ENCODE measurements around the gene UPK1B.
"Not testable (repeated sequence)": the region's sequence is repeated elsewhere in the genome, so short reads cannot be mapped to it uniquely, and the experiment has no call there.

The UPK1B gene

DNA sequence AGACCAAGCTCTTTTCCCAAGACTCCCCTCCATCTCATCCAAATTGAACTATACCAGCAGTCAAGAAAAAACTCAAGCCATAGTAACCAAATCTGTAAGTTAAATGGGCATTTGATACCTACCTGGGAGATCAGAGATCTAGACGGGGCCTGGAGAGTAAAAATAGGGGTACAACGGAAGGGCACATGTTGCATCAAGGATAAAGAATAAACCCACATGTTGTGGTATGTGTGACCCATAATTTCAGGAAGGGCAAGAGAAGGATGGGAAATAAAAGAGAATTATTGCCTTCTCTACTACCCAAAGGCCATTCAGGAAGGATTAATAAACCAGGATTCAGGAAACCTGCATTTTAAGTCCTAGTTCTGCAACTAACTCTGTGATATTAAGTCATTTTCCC, 25.9 kb upstream of the UPK1B start:
- Histone ChIP-seq H3K9ac (no peak overlapping the region), H3K27ac (no peak overlapping the region), H3K36me3 (no peaks in the 10 kb centered on the region), H3K9me3 (no peaks in the 10 kb centered on the region), H3K4me2 (no peak overlapping the region), H4K20me1 (no peaks in the 10 kb centered on the region), H3K4me3 (no peak overlapping the region), H3K27me3 (no peaks in the 10 kb centered on the region), H3K4me1 (no peaks in the 10 kb centered on the region)
- TF ChIP-seq Cebpa-rat (IDR thresholded peaks at IDR 0.05), result no peak

- Histone ChIP-seq H3K4me3 (no peak overlapping the region), H3K27ac (no peak overlapping the region), H3K4me2 (no peak overlapping the region), H4K20me1 (no peaks in the 10 kb centered on the region), H3K9ac (no peak overlapping the region), H3K27me3 (no peaks in the 10 kb centered on the region), H3K36me3 (no peaks in the 10 kb centered on the region), H3K4me1 (no peaks in the 10 kb centered on the region), H3K9me3 (peaks cover 6% of the 10 kb centered on the region; the same call in 1 of the 2 replicates)
- TF ChIP-seq Cebpa-rat (IDR thresholded peaks at IDR 0.05), result no peak
These were observed 24.8 kb upstream of the UPK1B start for GRCh38 chr3:119148493-119149180.

DNA sequence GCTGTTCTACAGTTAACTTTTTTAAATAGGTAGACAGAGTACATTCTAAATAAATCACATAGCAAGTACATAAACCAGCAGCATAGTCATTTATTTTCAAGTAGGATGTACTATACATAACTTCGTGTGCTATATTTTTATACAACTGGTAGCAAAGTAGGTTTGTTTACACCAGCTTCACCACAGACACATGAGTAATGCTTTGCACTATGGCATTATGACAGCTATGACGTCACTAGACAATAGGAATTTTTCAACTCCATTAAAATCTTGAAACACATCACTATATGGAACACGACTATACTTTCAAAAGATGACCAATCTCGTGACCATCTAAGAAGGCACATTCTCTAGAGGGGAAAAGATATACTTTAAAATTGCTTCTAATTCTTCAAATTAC, 23.9 kb upstream of the UPK1B start:
- Histone ChIP-seq H3K27me3 (no peaks in the 10 kb centered on the region), H3K4me2 (no peak overlapping the region), H3K9me3 (peaks cover 14% of the 10 kb centered on the region; the same call in 1 of the 2 replicates), H3K9ac (no peak overlapping the region), H3K27ac (no peak overlapping the region), H3K4me1 (no peaks in the 10 kb centered on the region), H3K36me3 (no peaks in the 10 kb centered on the region), H3K4me3 (no peak overlapping the region), H4K20me1 (no peaks in the 10 kb centered on the region)
- TF ChIP-seq Cebpa-rat (IDR thresholded peaks at IDR 0.05), result no peak

DNA sequence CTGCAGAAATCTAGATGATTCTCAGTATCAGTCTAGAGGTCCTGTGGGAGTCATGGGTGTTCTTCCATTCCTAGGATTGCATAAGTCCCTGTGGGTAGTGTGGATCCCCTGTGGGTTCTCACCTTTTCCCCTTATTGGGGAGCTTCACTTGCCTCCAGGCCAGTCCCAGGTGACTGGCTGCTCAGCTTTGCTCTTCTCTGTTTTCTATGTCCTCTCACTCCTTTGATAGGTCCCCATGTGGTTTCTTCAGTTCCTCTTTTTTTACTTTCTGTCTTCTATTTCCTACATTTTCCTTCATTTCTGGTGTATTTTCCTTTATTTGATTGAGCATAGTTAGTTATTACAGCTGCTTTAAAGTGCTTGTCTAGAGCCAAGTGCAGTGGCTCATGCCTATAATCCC, 16.5 kb upstream of the UPK1B start:
- no peak overlapping the region for H3K4me2 ChIP-seq
- TF ChIP-seq Cebpa-rat (IDR thresholded peaks at IDR 0.05), result no peak

GRCh38 chr3:119157971-119158370, 15.4 kb upstream of the UPK1B start:
- Histone ChIP-seq H3K27ac (no peak overlapping the region), H3K27me3 (no peaks in the 10 kb centered on the region), H3K9ac (no peak overlapping the region), H3K9me3 (peaks cover 46% of the 10 kb centered on the region), H3K4me3 (no peak overlapping the region), H3K36me3 (no peaks in the 10 kb centered on the region), H3K4me1 (no peaks in the 10 kb centered on the region), H4K20me1 (no peaks in the 10 kb centered on the region), H3K4me2 (no peak overlapping the region)
- TF ChIP-seq Cebpa-rat (IDR thresholded peaks at IDR 0.05), result no peak

More for the DNA sequence above, 16.5 kb upstream of the UPK1B start:
- H3K27me3 ChIP-seq, result no peaks in the 10 kb centered on the region
- H3K4me1 ChIP-seq, result no peaks in the 10 kb centered on the region
- no peak overlapping the region for H3K27ac ChIP-seq
- H3K9ac ChIP-seq, result no peak overlapping the region
- peaks cover 46% of the 10 kb centered on the region for H3K9me3 ChIP-seq
- no peaks in the 10 kb centered on the region for H3K36me3 ChIP-seq
- no peaks in the 10 kb centered on the region for H4K20me1 ChIP-seq
- no peak overlapping the region for H3K4me3 ChIP-seq

GRCh38 chr3:119160361-119160760, 13.0 kb upstream of the UPK1B start:
- no peaks in the 10 kb centered on the region for H3K4me1 ChIP-seq
- no peak overlapping the region for H3K4me2 ChIP-seq
- no peak overlapping the region for H3K9ac ChIP-seq
- no peak for TF ChIP-seq Cebpa-rat (IDR thresholded peaks at IDR 0.05)
- H3K36me3 ChIP-seq, result no peaks in the 10 kb centered on the region
- H3K9me3 ChIP-seq, result peaks cover 39% of the 10 kb centered on the region
- no peak overlapping the region for H3K27ac ChIP-seq
- H4K20me1 ChIP-seq, result no peaks in the 10 kb centered on the region
- H3K4me3 ChIP-seq, result no peak overlapping the region
- H3K27me3 ChIP-seq, result no peaks in the 10 kb centered on the region

GRCh38 chr3:119160815-119161214, 12.6 kb upstream of the UPK1B start:
- Histone ChIP-seq H4K20me1 (no peaks in the 10 kb centered on the region), H3K27me3 (no peaks in the 10 kb centered on the region), H3K9me3 (peaks cover 38% of the 10 kb centered on the region), H3K4me2 (no peak overlapping the region), H3K27ac (no peak overlapping the region), H3K4me3 (no peak overlapping the region), H3K9ac (no peak overlapping the region), H3K36me3 (no peaks in the 10 kb centered on the region), H3K4me1 (no peaks in the 10 kb centered on the region)
- TF ChIP-seq Cebpa-rat (IDR thresholded peaks at IDR 0.05), result no peak

GRCh38 chr3:119161240-119161639, 12.2 kb upstream of the UPK1B start:
- no peaks in the 10 kb centered on the region for H3K36me3 ChIP-seq
- no peaks in the 10 kb centered on the region for H3K27me3 ChIP-seq
- H3K4me1 ChIP-seq, result no peaks in the 10 kb centered on the region
- no peak overlapping the region for H3K4me3 ChIP-seq
- no peak overlapping the region for H3K9ac ChIP-seq
- H4K20me1 ChIP-seq, result no peaks in the 10 kb centered on the region
- TF ChIP-seq Cebpa-rat (IDR thresholded peaks at IDR 0.05), result no peak
- no peak overlapping the region for H3K4me2 ChIP-seq
- H3K27ac ChIP-seq, result no peak overlapping the region
- peaks cover 33% of the 10 kb centered on the region for H3K9me3 ChIP-seq

DNA sequence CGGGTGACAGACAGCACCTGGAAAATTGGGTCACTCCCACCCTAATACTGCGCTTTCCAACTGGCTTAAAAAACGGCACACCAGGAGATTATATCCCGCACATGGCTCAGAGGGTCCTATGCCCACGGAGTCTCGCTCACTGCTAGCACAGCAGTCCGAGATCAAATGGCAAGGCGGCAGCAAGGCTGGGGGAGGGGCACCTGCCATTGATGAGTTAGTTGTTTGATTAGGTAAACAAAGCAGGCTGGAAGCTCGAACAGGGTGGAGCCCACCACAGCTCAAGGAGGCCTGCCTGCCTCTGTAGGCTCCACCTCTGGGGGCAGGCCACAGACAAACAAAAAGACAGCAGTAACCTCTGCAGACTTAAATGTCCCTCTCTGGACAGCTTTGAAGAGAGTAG, 8.7 kb upstream of the UPK1B start:
- not testable (repeated sequence) for H3K36me3 ChIP-seq, H3K4me2 ChIP-seq, H3K27me3 ChIP-seq, H3K4me3 ChIP-seq, H3K4me1 ChIP-seq, H3K27ac ChIP-seq, H3K9ac ChIP-seq, H4K20me1 ChIP-seq
- H3K9me3 ChIP-seq, result peaks cover 14% of the 10 kb centered on the region

- no peaks in the 10 kb centered on the region for H3K27me3 ChIP-seq
- H3K9me3 ChIP-seq, result no peaks in the 10 kb centered on the region
- no peak overlapping the region for H3K4me3 ChIP-seq
- H3K4me1 ChIP-seq, result no peaks in the 10 kb centered on the region
- no peak overlapping the region for H3K27ac ChIP-seq
- no peaks in the 10 kb centered on the region for H4K20me1 ChIP-seq
- H3K36me3 ChIP-seq, result no peaks in the 10 kb centered on the region
- no peak overlapping the region for H3K4me2 ChIP-seq
- no peak overlapping the region for H3K9ac ChIP-seq
- TF ChIP-seq Cebpa-rat (IDR thresholded peaks at IDR 0.05), result no peak
These were observed 2.6 kb upstream of the UPK1B start for GRCh38 chr3:119170821-119171220.

Measured in BLaER1 (cell line).